ENCODE data around the gene ESYT3. TPM values are rescaled to one million over a fixed set of nuclear protein-coding genes. Genes with fewer than 3 reads are reported as not detected.
"Not testable (repeated sequence)": the region's sequence is repeated elsewhere in the genome, so short reads cannot be mapped to it uniquely, and the experiment has no call there.

The ESYT3 gene
- total RNA-seq, 1 experiment from 2014 or later: 6.3 TPM

DNA sequence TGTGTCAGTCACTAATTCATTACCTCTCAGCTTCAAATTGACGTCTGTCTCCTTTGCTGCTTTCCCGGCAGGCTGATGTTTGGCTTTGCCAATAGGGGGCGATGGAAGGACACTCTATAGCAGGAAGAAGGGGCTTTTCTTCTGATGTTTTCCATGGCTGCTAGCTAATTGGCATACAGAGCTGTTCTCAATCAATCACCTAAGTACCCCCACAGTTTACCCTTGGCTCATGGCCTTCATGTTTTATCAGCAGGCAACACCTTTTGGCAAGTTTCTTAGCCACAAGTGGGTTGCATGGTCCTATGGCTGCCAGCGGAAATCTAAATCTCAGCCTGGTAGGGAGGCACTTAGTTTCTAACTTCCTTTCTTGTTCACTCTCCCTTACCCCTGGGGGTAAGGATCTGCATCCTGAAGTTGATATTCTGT, 45.0 kb downstream of the ESYT3 start:
- TF ChIP-seq, protein P1, sequence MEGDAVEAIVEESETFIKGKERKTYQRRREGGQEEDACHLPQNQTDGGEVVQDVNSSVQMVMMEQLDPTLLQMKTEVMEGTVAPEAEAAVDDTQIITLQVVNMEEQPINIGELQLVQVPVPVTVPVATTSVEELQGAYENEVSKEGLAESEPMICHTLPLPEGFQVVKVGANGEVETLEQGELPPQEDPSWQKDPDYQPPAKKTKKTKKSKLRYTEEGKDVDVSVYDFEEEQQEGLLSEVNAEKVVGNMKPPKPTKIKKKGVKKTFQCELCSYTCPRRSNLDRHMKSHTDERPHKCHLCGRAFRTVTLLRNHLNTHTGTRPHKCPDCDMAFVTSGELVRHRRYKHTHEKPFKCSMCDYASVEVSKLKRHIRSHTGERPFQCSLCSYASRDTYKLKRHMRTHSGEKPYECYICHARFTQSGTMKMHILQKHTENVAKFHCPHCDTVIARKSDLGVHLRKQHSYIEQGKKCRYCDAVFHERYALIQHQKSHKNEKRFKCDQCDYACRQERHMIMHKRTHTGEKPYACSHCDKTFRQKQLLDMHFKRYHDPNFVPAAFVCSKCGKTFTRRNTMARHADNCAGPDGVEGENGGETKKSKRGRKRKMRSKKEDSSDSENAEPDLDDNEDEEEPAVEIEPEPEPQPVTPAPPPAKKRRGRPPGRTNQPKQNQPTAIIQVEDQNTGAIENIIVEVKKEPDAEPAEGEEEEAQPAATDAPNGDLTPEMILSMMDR (conservative IDR thresholded peaks at IDR 0.05): peak; percentile 92
- Histone ChIP-seq H3K18ac (ENCODE audit: insufficient read length, low read depth, low read length) (no peak overlapping the region), H3K27ac (ENCODE audit: insufficient read length, low read depth, low read length) (no peak overlapping the region), H4K20me1 (ENCODE audit: control insufficient read depth, insufficient read depth, insufficient read length) (no peaks in the 10 kb centered on the region), H3K23me2 (ENCODE audit: insufficient read length, low read depth, low read length, poor library complexity, severe bottlenecking) (no peaks in the 10 kb centered on the region), H3T11ph (ENCODE audit: low read length) (no peak overlapping the region), H3K9me3 (ENCODE audit: control insufficient read depth, low read depth, low read length) (no peaks in the 10 kb centered on the region), H2BK5ac (ENCODE audit: insufficient read length, low read length) (no peak overlapping the region), H2BK20ac (ENCODE audit: low read depth, low read length, poor library complexity, severe bottlenecking) (no peak overlapping the region), H3K4me1 (ENCODE audit: insufficient read depth, low read length) (no peaks in the 10 kb centered on the region), H3K4ac (ENCODE audit: low read depth, low read length) (no peak overlapping the region), H3K56ac (ENCODE audit: insufficient read length, low read depth, low read length) (no peak overlapping the region), H3K14ac (ENCODE audit: insufficient read depth, low read length) (no peak overlapping the region), H4K8ac (replicated peaks; ENCODE audit: insufficient read length, low read depth, low read length) (no peak overlapping the region), H2BK120ac (ENCODE audit: low read depth, low read length, poor library complexity, severe bottlenecking) (no peak overlapping the region), H2BK15ac (ENCODE audit: low read depth, low read length) (no peak overlapping the region), H3K79me1 (ENCODE audit: insufficient read depth, low read depth, low read length, poor library complexity, severe bottlenecking) (no peaks in the 10 kb centered on the region), H3K23ac (ENCODE audit: insufficient read length, low read depth, low read length) (no peak overlapping the region), H4K5ac (ENCODE audit: insufficient read length, low read depth, low read length) (no peak overlapping the region), H3K9ac (ENCODE audit: extremely low read depth, insufficient read length, low read length) (no peak overlapping the region), H2AFZ (ENCODE audit: low read length) (peak overlapping the region; percentile 77), H2AK5ac (ENCODE audit: insufficient read length, low read length) (no peak overlapping the region), H3K4me2 (ENCODE audit: insufficient read depth, insufficient read length, low read length) (no peak overlapping the region), H2BK12ac (ENCODE audit: insufficient read length, low read depth, low read length) (no peak overlapping the region), H3K79me2 (ENCODE audit: insufficient read depth, low read length) (no peaks in the 10 kb centered on the region), H4K91ac (ENCODE audit: insufficient read length, low read depth, low read length) (no peak overlapping the region), H3K27me3 (ENCODE audit: insufficient read depth, low read length) (no peaks in the 10 kb centered on the region)
- H3K4me1 Mint-ChIP-seq: peaks cover 0 to 5% of the 10 kb centered on the region in 2 experiments; a peak in 1 of 4 replicates
- no CpG with 5 or more reads among the region's 4 CpGs for WGBS (ENCODE audit: extremely low coverage, insufficient read length, low lambda C conversion rate)
- no peak overlapping the region for H3K4me3 Mint-ChIP-seq
- H3K9me3 Mint-ChIP-seq: peaks cover 6 to 7% of the 10 kb centered on the region in 2 experiments; a peak in 4 of 5 replicates
- no peak overlapping the region for H3K27ac Mint-ChIP-seq
- H3K36me3 Mint-ChIP-seq (ENCODE audit: insufficient read depth in 1 of 3, low read depth in 3 of 3): peaks cover 0 to 5% (median 3%) of the 10 kb centered on the region in 3 experiments; a peak in 3 of 7 replicates
- H3K27me3 Mint-ChIP-seq (ENCODE audit: low read depth): no peaks in the 10 kb centered on the region
- peak; percentile 69 for DNase-seq

DNA sequence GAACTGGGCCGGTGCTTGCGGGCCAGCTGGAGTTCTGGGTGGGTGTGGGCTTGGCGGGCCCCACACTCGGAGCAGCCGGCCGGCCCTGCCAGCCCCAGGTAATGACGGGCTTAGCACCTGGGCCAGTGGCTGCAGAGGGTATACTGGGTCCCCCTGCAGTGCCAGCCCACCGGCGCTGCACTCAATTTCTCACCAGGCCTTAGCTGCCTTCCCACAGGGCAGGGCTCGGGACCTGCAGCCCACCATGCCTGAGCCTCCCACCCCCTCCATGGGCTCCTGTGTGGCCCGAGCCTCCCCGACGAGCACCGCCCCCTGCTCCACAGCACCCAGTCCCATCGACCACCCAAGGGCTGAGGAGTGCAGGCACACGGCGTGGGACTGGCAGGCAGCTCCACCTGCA, 50.3 kb downstream of the ESYT3 start:
- H4K5ac ChIP-seq (ENCODE audit: insufficient read length, low read depth, low read length); H2BK20ac ChIP-seq (ENCODE audit: low read depth, low read length, poor library complexity, severe bottlenecking); H4K20me1 ChIP-seq (ENCODE audit: control insufficient read depth, insufficient read depth, insufficient read length); H3K27me3 Mint-ChIP-seq (ENCODE audit: low read depth); H3K27ac ChIP-seq (ENCODE audit: insufficient read length, low read depth, low read length); H3K4me1 Mint-ChIP-seq; H3K27ac Mint-ChIP-seq; H3K14ac ChIP-seq (ENCODE audit: insufficient read depth, low read length); H4K8ac ChIP-seq (replicated peaks; ENCODE audit: insufficient read length, low read depth, low read length); H2BK120ac ChIP-seq (ENCODE audit: low read depth, low read length, poor library complexity, severe bottlenecking); H3K9ac ChIP-seq (ENCODE audit: extremely low read depth, insufficient read length, low read length); H4K91ac ChIP-seq (ENCODE audit: insufficient read length, low read depth, low read length); H2BK12ac ChIP-seq (ENCODE audit: insufficient read length, low read depth, low read length); H3K4me2 ChIP-seq (ENCODE audit: insufficient read depth, insufficient read length, low read length); H3K18ac ChIP-seq (ENCODE audit: insufficient read length, low read depth, low read length); H3K79me2 ChIP-seq (ENCODE audit: insufficient read depth, low read length); H2BK5ac ChIP-seq (ENCODE audit: insufficient read length, low read length); H3K23ac ChIP-seq (ENCODE audit: insufficient read length, low read depth, low read length); H2AFZ ChIP-seq (ENCODE audit: low read length); H3K9me3 ChIP-seq (ENCODE audit: control insufficient read depth, low read depth, low read length); H3T11ph ChIP-seq (ENCODE audit: low read length); H3K4ac ChIP-seq (ENCODE audit: low read depth, low read length); H3K56ac ChIP-seq (ENCODE audit: insufficient read length, low read depth, low read length); H3K4me1 ChIP-seq (ENCODE audit: insufficient read depth, low read length); H2AK5ac ChIP-seq (ENCODE audit: insufficient read length, low read length); H2BK15ac ChIP-seq (ENCODE audit: low read depth, low read length); H3K23me2 ChIP-seq (ENCODE audit: insufficient read length, low read depth, low read length, poor library complexity, severe bottlenecking); H3K27me3 ChIP-seq (ENCODE audit: insufficient read depth, low read length); DNase-seq; H3K4me3 Mint-ChIP-seq; H3K79me1 ChIP-seq (ENCODE audit: insufficient read depth, low read depth, low read length, poor library complexity, severe bottlenecking): not testable (repeated sequence)
- Mint-ChIP-seq H3K36me3 (ENCODE audit: insufficient read depth in 1 of 3, low read depth in 3 of 3) (peaks cover 27 to 45% (median 39%) of the 10 kb centered on the region in 3 experiments), H3K9me3 (peaks cover 46 to 47% of the 10 kb centered on the region in 2 experiments)
- WGBS (ENCODE audit: extremely low coverage, insufficient read length, low lambda C conversion rate): no CpG with 5 or more reads among the region's 17 CpGs
